Adipose tissue (tissue), 3 donors: ENCODE measurements around the gene ITGAE. TPM values are rescaled to one million over a fixed set of nuclear protein-coding genes. Genes with fewer than 3 reads are reported as not detected.

ENCODE experiments used
- H3K27ac ChIP-seq: one replicate; pipeline ENCODE4 v1.5.1; 2013; ENCODE audit warnings: low read depth, low read length
- whole genome bisulfite sequencing, 3 donors: extraction: QIAGEN DNeasy Blood & Tissue Kit; methylation state at CpG; one replicate each; pipeline ENCODE4 v1.1.7; 2013; 5-methylcytosine and 5-hydroxymethylcytosine counted together
- polyA plus RNA-seq, 3 donors: library from polyadenylated mRNA; stranded (reverse); fragments of 200-250 nt; gene quantifications; one replicate each; pipeline ENCODE4 v1.2.3, GENCODE V29; 2013
- donor health status: healthy with polysubstance abuse.
- donor health status: Bipolar disorder and iron deficiency.
- donor health status: healthy.

Gene ITGAE
- polyA plus RNA-seq, 3 donors = 17.2 to 47.0 (median 41.3) TPM

GRCh38 chr17:3667366-3668278 is 133.4 kb downstream of the ITGAE start:
- WGBS, 3 donors = 1 to 6% (median 4%) methylated on average over 30 to 39 of the region's 39 CpGs
- peak overlapping the region; percentile 75 for H3K27ac ChIP-seq

GRCh38 chr17:3666516-3666915 is 134.5 kb downstream of the ITGAE start:
- H3K27ac ChIP-seq = no peak overlapping the region
- 80 to 85% (median 82%) methylated on average over 6 of the region's 6 CpGs for WGBS, 3 donors

- 74 to 76% (median 76%) methylated on average over 5 of the region's 5 CpGs for WGBS, 3 donors
- H3K27ac ChIP-seq = no peak overlapping the region
Measured at GRCh38 chr17:3665834-3666233, 135.2 kb downstream of the ITGAE start.

Other genes with a start within 250 kb of the ITGAE start
- gene TRPV3, start 243.4 kb downstream of the ITGAE start, polyA plus RNA-seq = under 1 TPM; 0.22 to 0.90 (median 0.31) TPM
- gene TRPV1, start 191.8 kb downstream of the ITGAE start, polyA plus RNA-seq = 1 to 10 TPM; 2.7 to 3.7 (median 3.1) TPM
- gene SHPK, start 164.9 kb downstream of the ITGAE start, polyA plus RNA-seq = 1 to 10 TPM; 6.4 to 9.2 (median 7.9) TPM
- gene CTNS, start 164.4 kb downstream of the ITGAE start, polyA plus RNA-seq = 10 to 100 TPM in 1 of 3 donors, 1 to 10 TPM in 2; 7.6 to 14.9 (median 9.4) TPM
- gene TAX1BP3, start 132.6 kb downstream of the ITGAE start, polyA plus RNA-seq = 100 to 1,000 TPM in 1 of 3 donors, 10 to 100 TPM in 2; 54.3 to 172 (median 92.1) TPM
- gene EMC6, start 132.4 kb downstream of the ITGAE start, polyA plus RNA-seq = 10 to 100 TPM; 47.2 to 77.4 (median 47.5) TPM
- gene P2RX5, start 105.0 kb downstream of the ITGAE start, polyA plus RNA-seq = 1 to 10 TPM in 2 of 3 donors, under 1 TPM in 1; 0.45 to 2.1 (median 1.1) TPM
- under 1 TPM; 0.06 to 0.22 (median 0.12) TPM for gene HASPIN, start 77.3 kb downstream of the ITGAE start, polyA plus RNA-seq
- 10 to 100 TPM; 13.0 to 18.2 (median 15.1) TPM for gene NCBP3, start 45.1 kb upstream of the ITGAE start, polyA plus RNA-seq
- 1 to 10 TPM; 3.5 to 6.9 (median 6.1) TPM for gene CAMKK1, start 91.9 kb upstream of the ITGAE start, polyA plus RNA-seq
- 10 to 100 TPM in 1 of 3 donors, 1 to 10 TPM in 1, under 1 TPM in 1; 0.34 to 18.9 (median 3.3) TPM for gene P2RX1, start 115.3 kb upstream of the ITGAE start, polyA plus RNA-seq
- 10 to 100 TPM; 10.5 to 17.4 (median 13.6) TPM for gene ATP2A3, start 163.2 kb upstream of the ITGAE start, polyA plus RNA-seq